ENCODE results near the gene SLC26A6. TPM values are rescaled to one million over a fixed set of nuclear protein-coding genes. Genes with fewer than 3 reads are reported as not detected.
A peak's percentile ranks its signal among the peaks of the same experiment; 100 is the strongest.

Gene SLC26A6
- total and polyA plus RNA-seq, 2 donors (not counting 1 experiment from before 2014, with no cell fraction given), result 22.5 to 26.7 TPM

DNA sequence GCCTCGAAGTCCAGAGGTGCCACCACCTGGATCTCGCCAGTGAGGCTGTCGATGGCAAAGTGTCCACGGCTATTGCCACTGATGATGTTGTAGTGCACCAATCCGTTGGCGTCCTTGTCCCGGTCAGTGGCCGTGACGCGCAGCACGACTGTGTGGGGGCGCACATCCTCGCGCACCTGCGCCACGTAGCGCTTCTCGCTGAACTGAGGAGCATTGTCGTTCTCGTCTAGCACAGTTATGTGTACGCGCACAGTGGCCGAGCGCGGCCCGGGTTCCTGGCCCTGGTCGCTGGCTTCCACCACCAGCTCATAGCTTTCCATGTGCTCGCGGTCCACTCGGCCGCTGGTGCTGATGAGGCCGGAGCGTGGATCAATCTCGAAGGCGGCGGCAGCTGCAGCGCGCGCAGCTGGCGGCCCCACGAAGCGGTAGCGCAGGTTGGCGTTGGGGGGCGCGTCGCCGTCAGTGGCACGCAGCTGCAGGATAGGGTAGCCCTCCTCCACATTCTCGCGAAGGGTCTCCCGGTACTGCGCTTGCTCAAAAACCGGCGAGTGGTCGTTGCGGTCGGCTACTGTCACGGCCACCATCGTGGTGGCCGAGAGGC is 25.6 kb upstream of the SLC26A6 start:
- H3K4me1 Mint-ChIP-seq, result peaks cover 32% of the 10 kb centered on the region
- Histone ChIP-seq H3K9ac (ENCODE audit: low read length) (peak overlapping the region; percentile 52), H3K27me3 (replicated peaks in 1 of 4; ENCODE audit: control extremely low read depth in 1 of 4, control insufficient read depth in 3 of 4, insufficient read depth in 4 of 4, low read length in 3 of 4) (peaks cover 0 to 65% (median 16%) of the 10 kb centered on the region in 4 experiments), H3K4me2 (replicated peaks; ENCODE audit: low read depth, low read length, poor library complexity, severe bottlenecking) (peak overlapping the region; percentile 80), H3K4me1 (ENCODE audit: control insufficient read depth in 2 of 2, insufficient read depth in 2 of 2, low read length in 2 of 2) (peaks cover 32 to 44% of the 10 kb centered on the region in 2 donors), H4K20me1 (ENCODE audit: control insufficient read depth, insufficient read depth, low read length, poor library complexity, severe bottlenecking) (peaks cover 9% of the 10 kb centered on the region), H3K36me3 (replicated peaks in 1 of 2; ENCODE audit: control extremely low read depth in 1 of 2, control insufficient read depth in 1 of 2, extremely low read depth in 1 of 2, insufficient read depth in 2 of 2, low read length in 1 of 2) (no peaks in the 10 kb centered on the region), H3K4me3 (ENCODE audit: control extremely low read depth in 1 of 5, extremely low read depth in 1 of 5, insufficient read depth in 1 of 5, low read depth in 2 of 5, low read length in 4 of 5) (peak overlapping the region in 2 of 5 experiments; percentile 45 to 53), H3K79me2 (ENCODE audit: control insufficient read depth, insufficient read depth, low read length) (no peaks in the 10 kb centered on the region), H3K27ac (ENCODE audit: low read length in 2 of 2) (no peak overlapping the region), H3K9me3 (ENCODE audit: control extremely low read depth in 1 of 3, control insufficient read depth in 2 of 3, insufficient read depth in 1 of 3, low read length in 2 of 3) (peaks cover 0 to 45% (median 0%) of the 10 kb centered on the region in 3 donors), H2AFZ (ENCODE audit: insufficient read depth, low read depth, low read length, poor library complexity, severe bottlenecking) (no peak overlapping the region)
- DNase-seq (no peak), ATAC-seq (ENCODE audit: low read depth) (no peak)
- POLR2A ChIA-PET, result interaction anchor here (0.5 kb wide), 2 partner anchors 62 to 257 kb away, joined by 3 read pairs; no protein-coding TSS in a partner anchor
- H3K9me3 Mint-ChIP-seq (ENCODE audit: insufficient read depth), result no peaks in the 10 kb centered on the region
- WGBS (ENCODE audit: insufficient coverage), result 65% methylated on average over 61 of the region's 61 CpGs
- intact Hi-C loops (cut with micrococcal nuclease), result loop anchor here (1.0 kb wide), 1 partner anchor 26 kb away; the partner anchor contains the start of gene SLC26A6
- no peak overlapping the region for H3K27ac Mint-ChIP-seq
- no peak for TF ChIP-seq CTCF (IDR thresholded peaks at IDR 0.05)
- TF ChIP-seq EZH2 (IDR thresholded peaks at IDR 0.05; ENCODE audit: borderline replicate concordance, insufficient read depth, low read depth, low read length, poor library complexity, severe bottlenecking), result no peak
- CTCF ChIA-PET, result no interaction called here
- peak overlapping the region; percentile 29 for H3K4me3 Mint-ChIP-seq
- H3K27me3 Mint-ChIP-seq, result peaks cover 17% of the 10 kb centered on the region

GRCh38 chr3:48656841-48657281 is 21.6 kb upstream of the SLC26A6 start:
- TF ChIP-seq EZH2 (IDR thresholded peaks at IDR 0.05; ENCODE audit: borderline replicate concordance, insufficient read depth, low read depth, low read length, poor library complexity, severe bottlenecking) (no peak), CTCF (IDR thresholded peaks at IDR 0.05) (no peak)
- Mint-ChIP-seq H3K4me3 (peak overlapping the region; percentile 78), H3K27me3 (peaks cover 9% of the 10 kb centered on the region), H3K27ac (peak overlapping the region; percentile 73), H3K9me3 (ENCODE audit: insufficient read depth) (no peaks in the 10 kb centered on the region), H3K4me1 (peaks cover 23% of the 10 kb centered on the region)
- H3K27me3 ChIP-seq (replicated peaks in 1 of 4; ENCODE audit: control extremely low read depth in 1 of 4, control insufficient read depth in 3 of 4, insufficient read depth in 4 of 4, low read length in 3 of 4), result peaks cover 0 to 44% (median 6%) of the 10 kb centered on the region in 4 experiments
- H2AFZ ChIP-seq (ENCODE audit: insufficient read depth, low read depth, low read length, poor library complexity, severe bottlenecking), result peak overlapping the region; percentile 85
- intact Hi-C loops (cut with micrococcal nuclease), result loop anchor here (1.0 to 2.0 kb wide), 4 partner anchors 22 to 100 kb away; partner anchors contain the start of genes NCKIPSD, SLC26A6 and UQCRC1
- H3K4me3 ChIP-seq (ENCODE audit: control extremely low read depth in 1 of 5, extremely low read depth in 1 of 5, insufficient read depth in 1 of 5, low read depth in 2 of 5, low read length in 4 of 5), result peak overlapping the region in 4 of 5 experiments; percentile 44 to 66 (median 62)
- H3K4me2 ChIP-seq (replicated peaks; ENCODE audit: low read depth, low read length, poor library complexity, severe bottlenecking), result peak overlapping the region; percentile 95
- H3K79me2 ChIP-seq (ENCODE audit: control insufficient read depth, insufficient read depth, low read length), result no peaks in the 10 kb centered on the region
- H3K4me1 ChIP-seq (ENCODE audit: control insufficient read depth in 2 of 2, insufficient read depth in 2 of 2, low read length in 2 of 2), result peaks cover 11 to 28% of the 10 kb centered on the region in 2 donors
- peak overlapping the region; percentile 66 for H3K9ac ChIP-seq (ENCODE audit: low read length)
- ATAC-seq (ENCODE audit: low read depth), result no peak
- ChIA-PET POLR2A (no interaction called here), CTCF (interaction anchor here (0.6 to 1.4 kb wide), 5 partner anchors 16 to 256 kb away, joined by 3 to 9 read pairs (median 3); no protein-coding TSS in a partner anchor)
- H3K9me3 ChIP-seq (ENCODE audit: control extremely low read depth in 1 of 3, control insufficient read depth in 2 of 3, insufficient read depth in 1 of 3, low read length in 2 of 3), result peaks cover 0 to 23% (median 0%) of the 10 kb centered on the region in 3 donors
- peaks cover 4% of the 10 kb centered on the region for H4K20me1 ChIP-seq (ENCODE audit: control insufficient read depth, insufficient read depth, low read length, poor library complexity, severe bottlenecking)
- no peak overlapping the region for H3K27ac ChIP-seq (ENCODE audit: low read length in 2 of 2)
- DNase-seq, result no peak
- no peaks in the 10 kb centered on the region for H3K36me3 ChIP-seq (replicated peaks in 1 of 2; ENCODE audit: control extremely low read depth in 1 of 2, control insufficient read depth in 1 of 2, extremely low read depth in 1 of 2, insufficient read depth in 2 of 2, low read length in 1 of 2)
- 55% methylated on average over 45 of the region's 45 CpGs for WGBS (ENCODE audit: insufficient coverage)

Data from B cell (primary cell).